GM12864 (cell line): ENCODE results near the gene GALNT9.

Source experiments
- DNase-seq: peaks from one replicate; pipeline ENCODE4 v3.0.0-alpha.2; 2011; ENCODE audit warnings: low read depth
- H3K4me3 ChIP-seq: 2 replicates; pipeline ENCODE4 v1.5.1; 2011; ENCODE audit warnings: mild to moderate bottlenecking, low read depth, low read length, control low read depth
- TF ChIP-seq, protein P1 (sequence below): IDR thresholded peaks from 2 replicates; pipeline ENCODE4 v1.5.1; 2011; ENCODE audit warnings: low read depth, mild to moderate bottlenecking, moderate library complexity, low read length, control low read depth, inconsistent platforms; ENCODE audit errors: missing control alignments

GALNT9 gene

DNA sequence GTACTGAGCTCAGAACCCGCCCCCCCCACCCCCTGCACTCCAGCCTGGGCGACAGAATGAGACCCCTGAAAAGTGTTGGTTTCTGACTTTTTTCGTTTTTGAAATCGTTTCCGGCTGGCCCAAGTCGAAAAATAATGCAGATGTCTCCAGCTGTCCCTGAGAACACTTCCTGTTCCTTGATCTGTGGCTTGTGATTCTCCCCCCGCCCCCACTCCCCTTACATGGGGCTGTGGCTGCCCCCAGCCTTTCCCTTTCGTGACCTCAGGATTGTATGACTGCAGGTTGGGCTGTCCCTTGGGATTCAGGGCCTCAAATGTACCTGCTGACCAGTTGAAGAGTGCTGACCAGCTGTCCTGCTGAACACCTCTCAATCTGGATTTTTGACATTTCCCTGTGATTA is 151.1 kb downstream of the GALNT9 start:
- no peak for DNase-seq
- no peak overlapping the region for H3K4me3 ChIP-seq
- TF ChIP-seq, protein P1, sequence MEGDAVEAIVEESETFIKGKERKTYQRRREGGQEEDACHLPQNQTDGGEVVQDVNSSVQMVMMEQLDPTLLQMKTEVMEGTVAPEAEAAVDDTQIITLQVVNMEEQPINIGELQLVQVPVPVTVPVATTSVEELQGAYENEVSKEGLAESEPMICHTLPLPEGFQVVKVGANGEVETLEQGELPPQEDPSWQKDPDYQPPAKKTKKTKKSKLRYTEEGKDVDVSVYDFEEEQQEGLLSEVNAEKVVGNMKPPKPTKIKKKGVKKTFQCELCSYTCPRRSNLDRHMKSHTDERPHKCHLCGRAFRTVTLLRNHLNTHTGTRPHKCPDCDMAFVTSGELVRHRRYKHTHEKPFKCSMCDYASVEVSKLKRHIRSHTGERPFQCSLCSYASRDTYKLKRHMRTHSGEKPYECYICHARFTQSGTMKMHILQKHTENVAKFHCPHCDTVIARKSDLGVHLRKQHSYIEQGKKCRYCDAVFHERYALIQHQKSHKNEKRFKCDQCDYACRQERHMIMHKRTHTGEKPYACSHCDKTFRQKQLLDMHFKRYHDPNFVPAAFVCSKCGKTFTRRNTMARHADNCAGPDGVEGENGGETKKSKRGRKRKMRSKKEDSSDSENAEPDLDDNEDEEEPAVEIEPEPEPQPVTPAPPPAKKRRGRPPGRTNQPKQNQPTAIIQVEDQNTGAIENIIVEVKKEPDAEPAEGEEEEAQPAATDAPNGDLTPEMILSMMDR, result no peak

DNA sequence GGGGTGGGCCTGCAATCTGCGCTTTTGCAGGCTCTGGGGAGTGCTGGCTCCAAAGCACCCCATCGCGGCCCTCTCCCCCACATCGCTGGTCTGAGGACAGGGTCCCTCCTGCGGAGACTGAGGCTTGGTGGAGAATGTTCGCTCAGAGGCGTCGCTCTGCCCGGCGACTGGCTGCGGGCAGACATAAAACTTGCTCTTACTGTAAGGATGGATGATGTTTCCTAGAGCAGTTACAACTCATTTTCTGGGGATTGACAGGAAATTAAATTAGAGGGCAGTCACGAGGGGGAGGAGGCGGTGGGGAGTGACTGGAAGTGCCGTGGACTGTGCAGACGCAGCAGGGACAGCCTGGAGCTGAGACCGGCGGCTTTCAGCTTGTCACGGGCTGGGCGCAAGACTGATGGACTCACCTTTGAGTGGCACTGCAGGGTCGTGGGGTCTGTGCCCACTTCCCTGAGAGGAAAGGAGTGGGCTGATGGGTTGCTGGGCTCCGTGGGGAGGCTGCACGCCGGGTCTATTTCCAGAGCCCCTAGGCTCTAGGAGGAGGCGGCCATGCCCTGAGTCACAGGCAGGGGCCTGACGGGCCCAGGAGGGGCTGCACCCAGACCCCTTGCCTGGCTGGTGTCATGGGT is 152.4 kb downstream of the GALNT9 start:
- TF ChIP-seq, protein P1, result no peak
- H3K4me3 ChIP-seq, result no peak overlapping the region

DNA sequence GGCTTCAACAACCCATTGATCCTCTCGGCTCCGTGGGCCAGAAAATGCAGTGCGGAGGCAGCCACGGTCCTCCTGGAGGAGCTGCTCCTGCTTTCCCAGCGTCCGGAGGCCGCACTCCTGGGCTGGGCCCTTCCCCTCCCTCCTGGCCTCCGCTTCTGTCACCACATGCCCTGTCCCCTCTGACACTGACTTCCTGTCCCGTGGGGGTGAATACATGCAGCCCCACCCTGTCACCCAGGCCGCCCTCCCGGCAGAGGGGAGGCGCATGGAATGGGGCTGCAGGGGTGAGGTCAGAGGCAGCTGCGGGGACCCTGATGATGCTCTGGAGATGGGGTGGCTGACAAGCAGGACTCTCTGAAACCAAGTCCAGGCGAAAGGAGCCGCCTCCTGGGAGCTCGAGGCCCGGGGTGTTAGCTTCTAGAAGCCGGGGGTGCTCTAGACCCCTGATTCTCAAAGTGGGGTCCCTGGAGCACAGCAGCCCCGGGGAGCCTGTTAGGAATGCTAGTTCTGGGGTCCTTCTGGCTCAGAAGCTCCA is 152.9 kb downstream of the GALNT9 start:
- DNase-seq, result no peak
- H3K4me3 ChIP-seq, result no peak overlapping the region
- TF ChIP-seq, protein P1, result no peak

More for the DNA sequence above, 152.4 kb downstream of the GALNT9 start:
- no peak for DNase-seq

DNA sequence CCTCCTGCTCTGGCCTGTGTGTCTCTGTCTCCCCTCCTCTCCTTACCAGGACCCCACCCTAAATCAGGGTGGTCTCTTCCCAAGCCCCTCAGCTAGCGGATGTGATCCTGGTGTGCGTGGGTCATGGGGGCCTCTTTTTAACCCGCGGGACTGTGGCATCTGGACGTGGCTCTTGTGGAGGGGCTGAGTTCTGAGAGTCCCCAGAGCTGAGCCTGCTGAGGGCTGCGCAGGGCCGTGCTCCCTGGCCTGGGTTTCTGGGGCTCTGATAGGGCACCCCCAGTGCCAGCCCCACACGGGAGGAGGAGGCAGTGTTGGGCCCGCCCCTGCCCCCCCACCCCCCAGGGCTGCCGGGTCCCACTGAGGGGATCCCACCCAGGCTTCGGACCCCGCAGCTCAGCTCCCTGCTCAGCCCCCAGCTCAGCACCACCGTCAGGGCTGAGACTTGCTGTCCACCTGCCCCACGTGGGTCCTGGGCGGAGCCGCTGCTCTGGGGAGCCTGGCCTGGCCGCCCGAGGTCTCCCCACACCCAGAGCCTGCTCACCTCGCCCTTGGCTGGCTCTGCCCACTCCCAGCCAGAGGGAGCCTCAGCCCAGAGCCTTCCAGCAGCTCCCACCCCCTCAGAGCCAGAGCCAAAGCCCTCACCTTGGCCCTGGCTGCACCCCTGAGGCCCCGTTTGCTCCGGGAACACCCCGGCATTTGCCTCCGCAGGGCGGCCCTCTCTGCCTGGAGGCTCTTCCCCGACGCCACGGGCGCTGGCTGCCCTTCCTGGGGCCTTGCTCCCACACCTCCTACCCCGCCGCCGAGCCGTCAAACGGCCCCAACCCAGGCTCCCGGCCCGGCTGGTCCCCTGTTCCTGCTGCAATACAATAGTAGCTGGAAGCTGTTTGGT is 153.6 kb downstream of the GALNT9 start:
- TF ChIP-seq, protein P1, result no peak
- no peak overlapping the region for H3K4me3 ChIP-seq
- no peak for DNase-seq

DNA sequence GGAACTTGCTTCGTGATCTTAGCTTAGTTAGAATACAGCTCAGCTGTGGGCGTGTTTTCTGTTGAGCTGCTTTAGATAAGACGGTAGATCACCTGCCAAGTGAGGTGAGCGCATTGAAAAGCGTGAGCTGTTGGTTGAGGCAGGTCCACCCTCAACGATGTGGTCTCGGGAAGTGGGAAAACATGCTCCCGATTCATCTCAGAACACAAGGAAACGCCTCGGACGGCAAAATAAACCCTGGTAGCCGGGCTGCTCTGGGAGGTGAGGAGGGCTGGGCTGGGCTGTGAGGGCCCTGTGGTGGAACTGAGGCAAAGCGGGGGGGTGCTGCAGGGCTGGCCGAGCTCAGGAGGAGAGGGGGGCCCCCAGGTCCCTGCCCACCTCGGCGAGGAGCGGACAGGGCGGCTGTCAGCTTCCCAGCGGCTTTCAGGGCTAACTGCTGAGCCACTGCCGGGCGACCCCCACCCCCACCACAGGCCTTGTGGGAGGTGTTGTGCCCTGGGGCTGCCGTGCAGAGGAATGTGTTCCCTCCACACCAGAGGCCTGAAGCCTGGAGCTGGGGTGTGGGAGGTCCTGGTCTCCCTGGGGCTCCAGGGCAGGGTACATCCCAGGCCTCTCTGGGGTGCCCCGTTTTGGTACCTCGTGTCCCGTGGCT is 154.4 kb downstream of the GALNT9 start:
- TF ChIP-seq, protein P1, result no peak
- DNase-seq, result no peak
- H3K4me3 ChIP-seq, result no peak overlapping the region

DNA sequence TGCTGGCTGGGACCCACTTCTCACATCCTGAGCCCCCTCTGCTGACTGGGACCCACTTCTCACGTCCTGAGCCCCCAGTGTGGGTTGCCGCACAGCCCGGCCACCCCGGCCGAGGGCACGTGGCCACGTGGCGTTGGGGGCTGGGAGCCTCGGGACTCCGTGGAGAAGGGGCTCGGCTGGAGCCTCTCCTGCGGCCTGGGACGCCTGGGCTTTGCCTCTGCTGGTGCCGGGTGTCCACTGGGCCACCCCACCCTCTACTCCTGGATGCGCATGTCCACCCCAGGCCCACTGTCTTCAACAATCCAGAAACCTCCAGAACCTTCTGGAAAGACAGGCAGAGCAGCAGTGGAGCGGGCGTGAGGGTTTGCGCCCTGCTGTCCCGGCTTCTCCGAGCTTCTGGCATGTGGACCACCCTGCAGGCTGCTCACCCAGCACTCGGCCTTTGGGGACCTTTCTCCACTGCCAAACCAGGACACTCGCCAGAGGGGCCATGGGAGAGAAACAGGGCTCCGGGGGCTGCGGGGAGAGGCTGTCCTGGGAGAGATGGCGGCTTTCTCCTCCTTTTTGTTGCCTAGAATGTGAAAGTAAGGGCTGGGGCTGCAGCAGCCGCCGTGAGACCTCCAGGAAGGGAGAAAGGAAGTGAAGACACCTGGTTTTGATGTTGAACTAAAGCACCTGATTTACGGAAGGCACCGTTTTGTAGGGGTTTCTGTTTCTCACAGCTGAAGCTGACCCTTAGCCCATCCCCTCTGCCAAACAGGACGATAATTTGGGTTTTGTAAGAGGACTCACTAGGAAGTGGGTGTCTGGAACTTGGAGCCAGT is 155.2 kb downstream of the GALNT9 start:
- no peak for DNase-seq
- TF ChIP-seq, protein P1, result no peak
- no peak overlapping the region for H3K4me3 ChIP-seq
